Chondrocyte (in vitro differentiated cells): ENCODE measurements around the gene ARHGAP12. TPM values are rescaled to one million over a fixed set of nuclear protein-coding genes. Genes with fewer than 3 reads are reported as not detected.

Experiments
- DNase-seq: peaks from one replicate; pipeline ENCODE4 v3.0.0; 2021; ENCODE audit warnings: mixed read lengths, low spot score
- H3K27ac Mint-ChIP-seq: one replicate; pipeline ENCODE4 v1.8.0; 2021; ENCODE audit warnings: mild to moderate bottlenecking, moderate library complexity, mixed read lengths; ENCODE audit not compliant: unreplicated experiment
- H3K27me3 Mint-ChIP-seq: 2 replicates; pipeline ENCODE4 v1.8.0; 2021; ENCODE audit warnings: low read depth, mixed read lengths
- H3K36me3 Mint-ChIP-seq: 2 replicates; pipeline ENCODE4 v1.8.0; 2021; ENCODE audit warnings: low read depth, mixed read lengths
- H3K4me1 Mint-ChIP-seq: 2 replicates; pipeline ENCODE4 v1.8.0; 2021; ENCODE audit warnings: low read depth, mild to moderate bottlenecking, mixed read lengths
- H3K4me3 Mint-ChIP-seq: one replicate; pipeline ENCODE4 v1.8.0; 2021; ENCODE audit warnings: mild to moderate bottlenecking, moderate library complexity, mixed read lengths; ENCODE audit not compliant: unreplicated experiment
- H3K9me3 Mint-ChIP-seq: 2 replicates; pipeline ENCODE4 v1.8.0; 2021; ENCODE audit warnings: low read depth, mixed read lengths
- total RNA-seq: library from RNA; stranded (reverse); gene quantifications from 3 replicates; pipeline ENCODE4 v1.2.1, GENCODE V29; 2021
- TF ChIP-seq, protein P1 (sequence below): fragments of 200-600 bp; sonication (generic); IDR thresholded peaks from 2 replicates; pipeline ENCODE4 v1.5.0; 2021; ENCODE audit warnings: antibody characterized with exemption, mild to moderate bottlenecking, moderate library complexity

Gene ARHGAP12
- total RNA-seq, 1 donor from 2014 or later = 18.1 TPM

DNA sequence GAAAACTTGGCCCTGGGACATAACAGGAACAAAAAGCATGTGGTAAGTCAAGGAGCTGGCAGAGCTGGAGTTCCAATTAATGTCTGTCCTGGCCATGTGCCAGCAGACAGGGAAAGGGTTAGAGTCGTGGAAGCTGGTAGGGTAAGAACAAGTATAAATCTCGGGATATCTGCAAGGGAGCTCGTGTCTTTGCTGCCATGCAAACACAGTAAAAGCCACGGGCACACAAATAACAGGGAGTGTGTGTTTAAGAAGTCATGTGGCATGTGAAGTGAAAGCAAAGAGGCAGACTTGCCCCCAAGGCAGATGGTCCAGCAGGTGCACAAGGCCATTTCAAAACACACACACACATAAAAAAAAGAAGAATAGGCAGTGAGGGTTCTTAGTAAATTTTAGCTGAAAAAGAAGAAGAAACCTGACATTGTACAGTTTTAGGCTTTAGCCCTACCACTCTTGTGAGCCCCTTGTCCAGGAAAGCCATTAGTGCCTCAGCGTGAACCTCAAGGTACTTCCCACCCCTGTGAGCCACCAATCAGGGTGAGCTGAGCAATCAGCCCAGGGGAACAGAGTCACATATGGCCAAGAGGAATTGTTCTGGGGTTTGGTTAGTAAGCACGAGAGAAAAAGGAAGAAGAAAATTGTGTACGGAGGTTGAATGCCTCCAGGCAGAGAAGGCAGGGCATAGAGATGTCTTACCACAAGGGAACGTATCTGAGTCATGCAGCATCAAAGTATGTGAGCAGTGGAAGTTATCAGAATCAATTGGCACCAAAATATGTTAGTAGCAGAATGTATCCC lies 32.8 kb upstream of the ARHGAP12 start:
- Mint-ChIP-seq H3K4me1 (peaks cover 10% of the 10 kb centered on the region), H3K9me3 (no peaks in the 10 kb centered on the region), H3K36me3 (peaks cover 2% of the 10 kb centered on the region), H3K4me3 (no peak overlapping the region), H3K27me3 (no peaks in the 10 kb centered on the region), H3K27ac (no peak overlapping the region)
- TF ChIP-seq, protein P1, sequence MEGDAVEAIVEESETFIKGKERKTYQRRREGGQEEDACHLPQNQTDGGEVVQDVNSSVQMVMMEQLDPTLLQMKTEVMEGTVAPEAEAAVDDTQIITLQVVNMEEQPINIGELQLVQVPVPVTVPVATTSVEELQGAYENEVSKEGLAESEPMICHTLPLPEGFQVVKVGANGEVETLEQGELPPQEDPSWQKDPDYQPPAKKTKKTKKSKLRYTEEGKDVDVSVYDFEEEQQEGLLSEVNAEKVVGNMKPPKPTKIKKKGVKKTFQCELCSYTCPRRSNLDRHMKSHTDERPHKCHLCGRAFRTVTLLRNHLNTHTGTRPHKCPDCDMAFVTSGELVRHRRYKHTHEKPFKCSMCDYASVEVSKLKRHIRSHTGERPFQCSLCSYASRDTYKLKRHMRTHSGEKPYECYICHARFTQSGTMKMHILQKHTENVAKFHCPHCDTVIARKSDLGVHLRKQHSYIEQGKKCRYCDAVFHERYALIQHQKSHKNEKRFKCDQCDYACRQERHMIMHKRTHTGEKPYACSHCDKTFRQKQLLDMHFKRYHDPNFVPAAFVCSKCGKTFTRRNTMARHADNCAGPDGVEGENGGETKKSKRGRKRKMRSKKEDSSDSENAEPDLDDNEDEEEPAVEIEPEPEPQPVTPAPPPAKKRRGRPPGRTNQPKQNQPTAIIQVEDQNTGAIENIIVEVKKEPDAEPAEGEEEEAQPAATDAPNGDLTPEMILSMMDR = no peak
- DNase-seq = no peak

DNA sequence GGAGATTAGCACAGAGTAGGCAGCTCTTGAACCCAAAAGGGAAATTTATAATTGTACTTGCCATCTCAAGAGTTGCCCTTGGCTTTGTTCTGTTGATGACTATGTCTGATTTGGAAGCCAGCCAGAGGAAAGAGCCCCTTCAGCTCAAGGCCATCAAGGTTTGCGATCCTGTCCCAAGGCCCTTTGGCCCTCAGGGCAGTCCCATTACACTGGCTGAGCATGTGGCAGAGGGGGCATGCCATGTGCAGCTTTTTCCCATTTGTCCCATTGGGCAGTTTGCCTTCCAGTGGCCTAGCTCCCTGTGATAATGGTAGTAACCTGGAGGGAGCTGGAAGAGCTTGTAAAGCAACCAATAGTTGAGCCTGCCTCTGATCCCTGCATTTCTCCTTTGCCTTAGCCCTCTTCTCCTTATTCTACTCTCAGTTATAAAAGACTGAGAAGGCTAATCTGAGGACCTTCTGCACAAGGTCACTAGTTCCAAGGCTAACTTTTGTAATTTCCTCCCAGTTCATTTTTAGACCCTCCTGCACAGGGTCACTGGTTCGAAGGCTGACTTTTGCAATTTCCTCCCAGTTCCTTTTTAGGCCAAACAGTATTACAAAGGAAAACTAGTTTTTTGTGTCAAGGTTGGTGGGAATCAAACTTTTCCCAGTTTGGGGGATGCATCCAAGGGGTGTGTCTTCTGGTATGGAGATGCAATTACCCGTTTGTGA lies 31.0 kb upstream of the ARHGAP12 start:
- no peak for DNase-seq
- Mint-ChIP-seq H3K4me1 (peaks cover 10% of the 10 kb centered on the region), H3K4me3 (no peak overlapping the region), H3K27me3 (no peaks in the 10 kb centered on the region), H3K9me3 (peaks cover 1% of the 10 kb centered on the region), H3K36me3 (peaks cover 3% of the 10 kb centered on the region), H3K27ac (no peak overlapping the region)
- TF ChIP-seq, protein P1 = no peak

DNA sequence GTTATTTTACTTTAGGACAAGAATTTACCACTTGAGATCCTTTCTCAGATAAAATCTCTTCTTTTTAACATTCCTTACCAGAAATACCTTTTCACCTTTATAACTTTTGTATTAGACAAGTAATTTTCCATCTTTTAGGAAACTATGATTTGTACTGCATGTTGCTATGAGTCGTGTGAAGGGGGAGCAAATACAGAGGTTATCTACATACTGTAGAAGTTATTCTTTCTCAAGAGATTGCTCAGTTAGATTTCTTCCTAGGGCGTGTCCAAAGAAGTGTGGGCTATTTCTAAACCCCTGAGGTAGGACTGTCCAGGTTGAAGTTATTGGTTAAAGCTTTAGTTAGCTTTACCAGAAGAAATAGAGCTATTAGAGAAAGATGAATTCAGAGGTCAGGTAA lies 30.2 kb upstream of the ARHGAP12 start:
- TF ChIP-seq, protein P1 = no peak
- Mint-ChIP-seq H3K9me3 (peaks cover 8% of the 10 kb centered on the region), H3K27me3 (no peaks in the 10 kb centered on the region), H3K4me1 (peaks cover 10% of the 10 kb centered on the region), H3K4me3 (no peak overlapping the region), H3K27ac (no peak overlapping the region), H3K36me3 (peaks cover 6% of the 10 kb centered on the region)
- DNase-seq = no peak

DNA sequence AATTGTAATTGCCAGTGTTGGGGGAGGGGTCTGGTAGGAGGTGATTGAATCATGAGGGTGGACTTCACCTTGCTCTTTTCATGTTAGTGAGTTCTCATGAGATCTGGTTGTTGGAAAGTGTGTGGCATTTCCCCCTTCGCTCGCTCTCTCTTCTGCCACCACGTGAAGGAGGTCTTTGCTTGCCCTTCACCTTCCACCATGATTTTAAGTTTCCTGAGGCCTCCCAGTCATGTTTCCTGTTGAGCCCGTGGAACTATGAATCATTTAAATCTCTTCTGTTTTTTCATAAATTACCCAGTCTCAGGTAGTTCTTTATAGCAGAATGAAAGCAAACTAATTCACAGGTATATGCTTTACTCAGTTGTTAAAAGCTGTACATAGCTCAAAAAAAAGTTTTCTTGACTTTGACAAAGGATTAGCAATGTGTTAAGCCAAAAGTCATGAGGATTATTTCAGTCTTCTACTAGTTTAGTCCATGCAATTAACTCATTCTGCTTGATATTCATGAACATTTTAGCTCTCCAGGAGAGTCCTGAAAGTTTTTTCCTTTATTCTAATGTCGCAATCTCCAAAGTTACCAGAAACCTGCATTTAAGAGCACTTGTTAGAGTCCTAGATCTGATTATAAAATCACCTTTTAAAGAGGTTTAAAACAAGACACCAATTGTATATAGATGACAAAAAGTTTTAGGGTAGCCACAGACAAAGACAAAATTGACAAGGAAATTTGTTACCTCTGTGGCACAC lies 27.7 kb upstream of the ARHGAP12 start:
- DNase-seq = no peak
- Mint-ChIP-seq H3K27ac (no peak overlapping the region), H3K9me3 (peaks cover 8% of the 10 kb centered on the region), H3K27me3 (no peaks in the 10 kb centered on the region), H3K4me1 (peaks cover 9% of the 10 kb centered on the region), H3K4me3 (no peak overlapping the region), H3K36me3 (peaks cover 6% of the 10 kb centered on the region)
- TF ChIP-seq, protein P1 = no peak
